ENCODE measurements around the gene AOPEP. TPM values are rescaled to one million over a fixed set of nuclear protein-coding genes. Genes with fewer than 3 reads are reported as not detected.

AOPEP gene
- total and polyA plus RNA-seq, 2 of the 13 experiments (the other 11 are each of a cell fraction or from before 2014, with no cell fraction given) = 22.2 to 41.6 TPM

DNA sequence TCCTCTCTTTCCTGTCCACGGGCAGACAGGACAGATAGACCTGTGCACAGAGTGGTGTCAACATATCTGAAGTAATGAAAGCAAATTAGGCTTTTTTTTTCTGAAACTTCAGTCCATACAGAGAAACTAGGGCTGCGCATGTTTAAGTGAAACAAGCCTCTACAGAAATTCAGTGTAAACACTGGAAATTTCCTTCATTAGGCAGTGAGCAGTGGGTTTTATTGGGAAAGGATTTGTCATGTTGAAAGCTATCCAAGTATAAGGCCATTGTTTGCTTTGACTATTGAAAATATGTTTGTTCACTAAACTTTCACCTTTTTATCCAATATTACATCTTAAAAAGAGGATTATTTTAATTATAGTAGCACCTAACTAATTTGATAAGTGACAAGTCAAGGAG lies 161.2 kb downstream of the AOPEP start:
- H3K9me3 ChIP-seq (ENCODE audit: low read length) = no peaks in the 10 kb centered on the region
- intact Hi-C loops (cut with micrococcal nuclease; ENCODE audit: unreplicated experiment) (loop anchor here (10.0 kb wide), 1 partner anchor 63 kb away; no protein-coding TSS in a partner anchor), in situ Hi-C loops (cut with HindIII; ENCODE audit: extremely low pct_ligation_motif_present, low pct_unique_long_range_greater_than_20kb) (no loop called here)
- peak; percentile 27; the same call in 1 of the 2 replicates for TF ChIP-seq FOXA3 (CRISPR knock-in tag; IDR thresholded peaks at IDR 0.05)
- TF ChIP-seq, protein P1, sequence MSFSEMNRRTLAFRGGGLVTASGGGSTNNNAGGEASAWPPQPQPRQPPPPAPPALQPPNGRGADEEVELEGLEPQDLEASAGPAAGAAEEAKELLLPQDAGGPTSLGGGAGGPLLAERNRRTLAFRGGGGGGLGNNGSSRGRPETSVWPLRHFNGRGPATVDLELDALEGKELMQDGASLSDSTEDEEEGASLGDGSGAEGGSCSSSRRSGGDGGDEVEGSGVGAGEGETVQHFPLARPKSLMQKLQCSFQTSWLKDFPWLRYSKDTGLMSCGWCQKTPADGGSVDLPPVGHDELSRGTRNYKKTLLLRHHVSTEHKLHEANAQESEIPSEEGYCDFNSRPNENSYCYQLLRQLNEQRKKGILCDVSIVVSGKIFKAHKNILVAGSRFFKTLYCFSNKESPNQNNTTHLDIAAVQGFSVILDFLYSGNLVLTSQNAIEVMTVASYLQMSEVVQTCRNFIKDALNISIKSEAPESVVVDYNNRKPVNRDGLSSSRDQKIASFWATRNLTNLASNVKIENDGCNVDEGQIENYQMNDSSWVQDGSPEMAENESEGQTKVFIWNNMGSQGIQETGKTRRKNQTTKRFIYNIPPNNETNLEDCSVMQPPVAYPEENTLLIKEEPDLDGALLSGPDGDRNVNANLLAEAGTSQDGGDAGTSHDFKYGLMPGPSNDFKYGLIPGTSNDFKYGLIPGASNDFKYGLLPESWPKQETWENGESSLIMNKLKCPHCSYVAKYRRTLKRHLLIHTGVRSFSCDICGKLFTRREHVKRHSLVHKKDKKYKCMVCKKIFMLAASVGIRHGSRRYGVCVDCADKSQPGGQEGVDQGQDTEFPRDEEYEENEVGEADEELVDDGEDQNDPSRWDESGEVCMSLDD (CRISPR knock-in tag; IDR thresholded peaks at IDR 0.05; ENCODE audit: borderline replicate concordance) = no peak
- peak in 1 of 2 experiments; percentile 47; a peak in 1 of 4 replicates for TF ChIP-seq EP300 (IDR thresholded peaks at IDR 0.05; ENCODE audit: low read depth in 2 of 2, low read length in 2 of 2)
- no peak for TF ChIP-seq EP300 (CRISPR knock-in tag; IDR thresholded peaks at IDR 0.05; ENCODE audit: borderline replicate concordance)
- no peak overlapping the region for H3K4me3 ChIP-seq (replicated peaks in 1 of 3; ENCODE audit: insufficient read depth in 1 of 3, low read depth in 2 of 3, low read length in 3 of 3)
- no peaks in the 10 kb centered on the region for H4K20me1 ChIP-seq (ENCODE audit: insufficient read depth, low read length)
- no peak overlapping the region for H2AFZ ChIP-seq (ENCODE audit: low read length)
- H3K4me1 ChIP-seq (ENCODE audit: insufficient read depth, low read length) = peaks cover 27% of the 10 kb centered on the region
- no peaks in the 10 kb centered on the region for H3K36me3 ChIP-seq (replicated peaks in 1 of 2; ENCODE audit: control insufficient read depth in 1 of 2, insufficient read depth in 2 of 2, low read length in 2 of 2)
- no peak overlapping the region for H3K9ac ChIP-seq (ENCODE audit: insufficient read depth, low read depth, low read length)
- POLR2A ChIA-PET = no interaction called here
- WGBS (ENCODE audit: low lambda C conversion rate) = 88% methylated on average over 2 of the region's 2 CpGs
- no peak for DNase-seq (ENCODE audit: low spot score)
- H3K4me2 ChIP-seq (ENCODE audit: low read depth, low read length) = no peak overlapping the region
- H3K79me2 ChIP-seq (ENCODE audit: insufficient read depth, low read length) = no peaks in the 10 kb centered on the region
- no peak for FAIRE-seq
- no peaks in the 10 kb centered on the region for H3K27me3 ChIP-seq (ENCODE audit: control insufficient read depth in 1 of 2, insufficient read depth in 2 of 2, low read length in 2 of 2)
- ATAC-seq = no peak
- CTCF ChIA-PET (ENCODE audit: low intra/inter-chr PET ratio, low total read pairs) = no interaction called here
- BruUV-seq (replicated peaks) = no TSS peak
- no peak overlapping the region for H3K27ac ChIP-seq (ENCODE audit: extremely low read length, insufficient read depth, low read length)

DNA sequence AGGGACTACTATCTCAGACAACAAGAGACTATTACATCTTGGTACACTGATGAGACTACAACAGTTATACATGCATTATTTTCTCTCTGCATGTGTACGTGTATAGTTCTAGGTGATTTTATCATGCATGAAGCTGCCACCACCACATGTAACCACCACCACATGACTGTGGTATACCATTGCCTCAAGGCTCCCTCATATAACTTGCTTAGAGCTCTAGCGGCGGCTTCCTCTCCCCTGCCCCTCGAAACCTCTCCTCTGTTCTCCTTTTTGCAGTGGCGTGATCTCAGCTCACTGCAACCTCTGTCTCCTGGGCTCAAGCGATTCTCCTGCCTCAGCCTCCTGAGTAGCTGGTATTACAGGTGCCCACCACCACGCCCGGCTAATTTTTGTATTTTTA lies 162.3 kb downstream of the AOPEP start:
- in situ Hi-C loops (cut with HindIII; ENCODE audit: extremely low pct_ligation_motif_present, low pct_unique_long_range_greater_than_20kb) = no loop called here
- H3K9me3 ChIP-seq (ENCODE audit: low read length) = no peaks in the 10 kb centered on the region
- FAIRE-seq = no peak
- H3K79me2 ChIP-seq (ENCODE audit: insufficient read depth, low read length) = no peaks in the 10 kb centered on the region
- no peaks in the 10 kb centered on the region for H4K20me1 ChIP-seq (ENCODE audit: insufficient read depth, low read length)
- no peak overlapping the region for H2AFZ ChIP-seq (ENCODE audit: low read length)
- intact Hi-C loops (cut with micrococcal nuclease; ENCODE audit: unreplicated experiment) = loop anchor here (10.0 kb wide), 1 partner anchor 64 kb away; no protein-coding TSS in a partner anchor
- H3K27ac ChIP-seq (ENCODE audit: extremely low read length, insufficient read depth, low read length) = no peak overlapping the region
- H3K4me2 ChIP-seq (ENCODE audit: low read depth, low read length) = no peak overlapping the region
- WGBS (ENCODE audit: low lambda C conversion rate) = 96% methylated on average over 8 of the region's 8 CpGs
- POLR2A ChIA-PET = no interaction called here
- no peaks in the 10 kb centered on the region for H3K36me3 ChIP-seq (replicated peaks in 1 of 2; ENCODE audit: control insufficient read depth in 1 of 2, insufficient read depth in 2 of 2, low read length in 2 of 2)
- H3K9ac ChIP-seq (ENCODE audit: insufficient read depth, low read depth, low read length) = no peak overlapping the region
- H3K4me3 ChIP-seq (replicated peaks in 1 of 3; ENCODE audit: insufficient read depth in 1 of 3, low read depth in 2 of 3, low read length in 3 of 3) = no peak overlapping the region
- ATAC-seq = no peak
- CTCF ChIA-PET (ENCODE audit: low intra/inter-chr PET ratio, low total read pairs) = no interaction called here
- no peak for DNase-seq (ENCODE audit: low spot score)
- peaks cover 27% of the 10 kb centered on the region for H3K4me1 ChIP-seq (ENCODE audit: insufficient read depth, low read length)
- no peaks in the 10 kb centered on the region for H3K27me3 ChIP-seq (ENCODE audit: control insufficient read depth in 1 of 2, insufficient read depth in 2 of 2, low read length in 2 of 2)
- no TSS peak for BruUV-seq (replicated peaks)
- TF ChIP-seq MAZ (IDR thresholded peaks at IDR 0.05; ENCODE audit: borderline replicate concordance, low read depth, low read length) = no peak
- no peak for TF ChIP-seq MAZ (CRISPR knock-in tag; IDR thresholded peaks at IDR 0.05; ENCODE audit: low read depth)
- TF ChIP-seq, protein P2, sequence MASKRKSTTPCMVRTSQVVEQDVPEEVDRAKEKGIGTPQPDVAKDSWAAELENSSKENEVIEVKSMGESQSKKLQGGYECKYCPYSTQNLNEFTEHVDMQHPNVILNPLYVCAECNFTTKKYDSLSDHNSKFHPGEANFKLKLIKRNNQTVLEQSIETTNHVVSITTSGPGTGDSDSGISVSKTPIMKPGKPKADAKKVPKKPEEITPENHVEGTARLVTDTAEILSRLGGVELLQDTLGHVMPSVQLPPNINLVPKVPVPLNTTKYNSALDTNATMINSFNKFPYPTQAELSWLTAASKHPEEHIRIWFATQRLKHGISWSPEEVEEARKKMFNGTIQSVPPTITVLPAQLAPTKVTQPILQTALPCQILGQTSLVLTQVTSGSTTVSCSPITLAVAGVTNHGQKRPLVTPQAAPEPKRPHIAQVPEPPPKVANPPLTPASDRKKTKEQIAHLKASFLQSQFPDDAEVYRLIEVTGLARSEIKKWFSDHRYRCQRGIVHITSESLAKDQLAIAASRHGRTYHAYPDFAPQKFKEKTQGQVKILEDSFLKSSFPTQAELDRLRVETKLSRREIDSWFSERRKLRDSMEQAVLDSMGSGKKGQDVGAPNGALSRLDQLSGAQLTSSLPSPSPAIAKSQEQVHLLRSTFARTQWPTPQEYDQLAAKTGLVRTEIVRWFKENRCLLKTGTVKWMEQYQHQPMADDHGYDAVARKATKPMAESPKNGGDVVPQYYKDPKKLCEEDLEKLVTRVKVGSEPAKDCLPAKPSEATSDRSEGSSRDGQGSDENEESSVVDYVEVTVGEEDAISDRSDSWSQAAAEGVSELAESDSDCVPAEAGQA (IDR thresholded peaks at IDR 0.05; ENCODE audit: low read depth) = no peak
- TF ChIP-seq, protein P2 (CRISPR knock-in tag; IDR thresholded peaks at IDR 0.05; ENCODE audit: borderline replicate concordance) = no peak
- no peak for TF ChIP-seq ZFP36 (IDR thresholded peaks at IDR 0.05; ENCODE audit: borderline replicate concordance, low read depth, low read length, partially characterized antibody)
- no peak for TF ChIP-seq NCOR1 (IDR thresholded peaks at IDR 0.05; ENCODE audit: borderline replicate concordance, low read length)
